IPS-18c (cell line): Measurements from ENCODE around the gene TBL1X.

Experiments
- H3K4me3 ChIP-seq: 2 replicates; pipeline ENCODE4 v1.7.0; 2013; ENCODE audit warnings: low read depth, mild to moderate bottlenecking, low read length, moderate library complexity; ENCODE audit not compliant: insufficient read depth
- H3K9me3 ChIP-seq: one replicate; pipeline ENCODE4 v1.6.1; 2013; ENCODE audit warnings: mild to moderate bottlenecking, low read length, moderate library complexity; ENCODE audit not compliant: control insufficient read depth, insufficient read depth

The TBL1X gene

GRCh38 chrX:9619581-9619980, 154.7 kb downstream of the TBL1X start:
- Histone ChIP-seq H3K4me3 (no peak overlapping the region), H3K9me3 (peaks cover 5% of the 10 kb centered on the region)

- Histone ChIP-seq H3K4me3 (no peak overlapping the region), H3K9me3 (peaks cover 5% of the 10 kb centered on the region)
These were observed 157.3 kb downstream of the TBL1X start for GRCh38 chrX:9622128-9622527.

GRCh38 chrX:9626379-9626778, 161.5 kb downstream of the TBL1X start:
- no peak overlapping the region for H3K4me3 ChIP-seq

DNA sequence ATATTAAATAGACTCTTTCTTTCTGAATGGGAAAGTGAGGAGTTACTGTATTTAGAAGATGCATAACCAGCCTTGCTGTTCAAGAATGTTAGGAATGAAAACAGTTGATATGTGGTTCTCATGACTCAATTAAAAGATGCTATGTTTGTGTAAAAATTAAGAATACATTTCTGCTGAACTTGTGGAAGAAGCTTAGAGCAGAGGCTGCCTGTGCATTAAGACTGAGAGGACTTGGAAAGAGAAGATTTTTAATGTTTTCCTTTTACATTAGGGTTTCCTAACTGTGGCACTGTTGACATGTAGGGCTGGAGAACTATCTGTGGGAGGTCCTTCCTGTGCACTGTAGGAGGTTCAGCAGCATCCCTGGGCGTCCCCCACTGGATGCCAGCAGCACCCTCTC, 163.1 kb downstream of the TBL1X start:
- H3K4me3 ChIP-seq: no peak overlapping the region
- peaks cover 7% of the 10 kb centered on the region for H3K9me3 ChIP-seq

More at GRCh38 chrX:9626379-9626778, 161.5 kb downstream of the TBL1X start:
- H3K9me3 ChIP-seq: peaks cover 2% of the 10 kb centered on the region

DNA sequence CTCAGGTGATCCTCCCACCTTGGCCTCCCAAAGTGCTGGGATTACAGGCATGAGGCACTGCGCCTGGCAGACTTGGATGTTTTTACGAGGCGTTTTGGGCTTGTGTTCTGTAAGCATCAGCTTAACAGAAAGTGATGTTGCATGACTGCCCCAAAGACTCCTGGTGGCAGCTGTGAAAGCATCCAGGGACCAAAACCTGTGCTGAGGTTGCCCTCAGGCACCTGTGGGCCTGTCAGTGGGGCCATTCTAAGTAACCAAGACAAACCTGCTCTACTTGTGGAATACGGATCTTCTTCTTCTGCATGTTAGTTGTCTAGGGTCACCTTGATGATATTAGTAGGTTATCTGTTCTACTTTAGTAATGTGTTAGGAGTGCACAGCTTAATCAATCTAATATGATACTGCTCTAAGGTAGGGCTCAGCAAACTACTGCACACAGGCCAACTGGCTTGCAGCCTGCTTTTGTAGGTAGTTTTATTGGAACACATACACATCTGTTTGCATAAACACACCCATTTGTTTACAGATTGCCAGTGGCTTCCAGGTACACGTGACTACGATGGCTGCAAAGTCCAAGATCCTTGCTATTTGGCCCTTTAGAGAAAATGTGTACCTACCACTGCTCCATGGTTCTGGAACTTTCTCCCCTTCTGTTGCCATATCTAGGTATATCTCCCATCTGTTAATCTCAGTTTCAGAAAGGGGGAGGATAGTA, 164.1 kb downstream of the TBL1X start:
- Histone ChIP-seq H3K9me3 (peaks cover 5% of the 10 kb centered on the region), H3K4me3 (no peak overlapping the region)

DNA sequence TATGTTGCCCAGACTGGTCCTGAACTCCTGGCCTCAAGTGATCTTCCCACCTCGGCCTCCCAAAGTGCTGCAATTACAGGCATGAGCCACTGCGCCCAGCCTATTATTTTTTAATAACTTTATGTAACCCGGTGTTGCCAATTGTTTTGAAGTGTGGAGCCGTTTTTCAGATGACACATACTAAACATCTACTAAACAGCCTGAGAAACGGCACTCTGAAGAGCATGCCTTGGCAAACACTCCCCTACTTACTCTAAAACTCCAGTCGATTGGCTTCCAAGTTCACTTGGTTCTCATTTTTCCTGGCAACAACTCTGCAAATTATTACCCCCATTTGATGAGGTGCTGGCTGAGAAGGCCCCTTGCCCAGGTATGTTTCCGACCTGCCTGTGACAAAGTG, 169.7 kb downstream of the TBL1X start:
- no peak overlapping the region for H3K4me3 ChIP-seq

GRCh38 chrX:9635368-9635767, 170.5 kb downstream of the TBL1X start:
- no peak overlapping the region for H3K4me3 ChIP-seq

More for the DNA sequence above, 169.7 kb downstream of the TBL1X start:
- H3K9me3 ChIP-seq: peaks cover 5% of the 10 kb centered on the region

GRCh38 chrX:9635803-9636202, 170.9 kb downstream of the TBL1X start:
- peaks cover 9% of the 10 kb centered on the region for H3K9me3 ChIP-seq
- no peak overlapping the region for H3K4me3 ChIP-seq

More at GRCh38 chrX:9635368-9635767, 170.5 kb downstream of the TBL1X start:
- H3K9me3 ChIP-seq: peaks cover 5% of the 10 kb centered on the region

GRCh38 chrX:9638871-9639270, 174.0 kb downstream of the TBL1X start:
- peaks cover 5% of the 10 kb centered on the region for H3K9me3 ChIP-seq
- no peak overlapping the region for H3K4me3 ChIP-seq

GRCh38 chrX:9642270-9642995, 177.6 kb downstream of the TBL1X start:
- H3K4me3 ChIP-seq: no peak overlapping the region
- H3K9me3 ChIP-seq: peaks cover 5% of the 10 kb centered on the region

DNA sequence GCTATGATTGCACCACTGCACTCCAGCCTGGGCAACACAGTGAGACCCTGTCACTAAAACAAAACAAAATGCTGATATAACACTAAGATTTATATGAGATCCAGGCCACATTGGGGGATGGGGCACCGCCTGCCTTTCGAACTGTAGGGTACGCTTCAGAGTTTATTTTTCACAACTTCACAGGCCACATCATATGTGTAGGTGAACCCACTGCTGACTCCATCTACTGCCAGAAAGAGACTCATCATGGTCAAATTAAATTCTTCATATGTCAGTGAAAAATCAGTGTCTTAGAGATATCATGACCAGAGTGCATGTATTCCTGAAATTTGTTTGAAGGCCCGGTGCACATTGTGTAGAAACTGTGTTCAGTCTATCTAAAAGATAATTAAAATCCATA, 178.9 kb downstream of the TBL1X start:
- Histone ChIP-seq H3K9me3 (peaks cover 5% of the 10 kb centered on the region), H3K4me3 (no peak overlapping the region)

DNA sequence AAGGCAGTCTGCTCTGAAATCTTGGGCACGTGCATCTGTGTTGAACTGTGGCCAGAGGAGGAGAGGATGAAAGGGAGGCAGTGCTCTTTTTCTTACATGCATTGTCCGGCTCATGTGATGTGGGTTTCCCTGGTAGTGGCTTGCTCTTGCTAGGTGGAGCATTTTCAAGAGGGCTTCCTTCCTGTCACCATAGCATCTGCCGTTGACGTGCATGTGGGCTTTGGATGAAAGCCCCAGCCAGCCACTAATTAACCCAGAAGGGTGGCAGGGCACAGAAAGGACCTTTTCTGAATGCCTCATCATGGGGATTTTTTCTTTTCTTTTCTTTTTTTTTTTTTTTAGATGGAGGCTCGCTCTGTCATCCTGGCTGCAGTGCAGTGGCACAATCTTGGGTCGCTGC, 179.5 kb downstream of the TBL1X start:
- H3K9me3 ChIP-seq: peaks cover 5% of the 10 kb centered on the region
- H3K4me3 ChIP-seq: no peak overlapping the region

DNA sequence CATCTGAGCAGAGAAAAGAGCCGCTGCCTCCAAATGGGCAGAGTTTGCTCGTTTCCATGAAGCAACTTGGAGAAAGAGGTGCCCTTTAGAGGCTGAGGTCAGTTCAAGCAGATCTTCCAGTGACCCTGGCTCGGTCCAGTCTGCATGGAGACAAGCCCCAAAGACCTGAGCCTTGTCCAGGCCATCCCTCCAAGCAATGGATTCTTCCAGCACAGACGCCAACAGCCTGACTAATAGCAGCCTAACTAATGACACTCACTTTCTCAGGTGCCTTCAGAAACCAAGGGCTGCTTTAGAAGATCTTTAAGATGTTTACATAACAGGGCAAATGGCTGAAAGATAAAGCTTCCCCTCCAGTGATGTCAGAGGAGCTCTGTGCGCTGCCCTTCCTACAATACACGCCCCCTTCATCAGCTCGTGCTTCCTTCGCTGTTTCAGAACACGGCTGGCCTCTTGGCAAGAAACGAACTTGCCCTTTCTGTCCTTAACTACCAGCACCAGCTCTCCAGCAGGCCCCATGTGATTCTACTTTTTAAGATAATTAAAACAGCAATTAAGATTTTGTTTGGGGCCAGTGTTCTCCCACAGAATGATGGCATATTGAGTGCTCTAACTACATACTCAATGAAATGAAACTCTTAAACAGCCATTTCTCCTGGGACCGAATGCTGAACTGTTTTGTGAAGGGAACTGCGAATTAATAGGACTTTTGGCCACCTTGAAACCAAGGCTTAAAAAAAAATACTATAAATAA, 181.8 kb downstream of the TBL1X start:
- Histone ChIP-seq H3K4me3 (no peak overlapping the region), H3K9me3 (peaks cover 9% of the 10 kb centered on the region)

DNA sequence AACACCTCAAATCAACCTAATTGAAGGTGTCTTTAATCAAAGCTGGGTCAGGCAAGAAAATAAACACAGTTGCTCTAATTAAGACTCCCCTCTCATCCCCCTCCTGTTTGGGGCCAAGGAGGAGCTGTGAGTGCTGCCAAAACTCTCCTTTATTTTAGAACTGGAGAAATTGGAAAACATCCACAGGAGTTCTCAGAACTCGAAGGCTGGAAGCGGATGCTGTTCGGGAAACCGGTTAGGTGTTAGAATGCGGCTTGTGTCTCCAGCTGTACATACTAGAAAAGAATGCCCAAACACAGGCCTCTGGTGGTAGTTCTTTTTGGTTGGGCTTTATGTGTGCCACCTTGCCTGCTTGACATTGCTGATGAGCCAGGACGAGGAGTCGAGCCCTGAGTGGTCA, 182.6 kb downstream of the TBL1X start:
- no peak overlapping the region for H3K4me3 ChIP-seq
- peaks cover 13% of the 10 kb centered on the region for H3K9me3 ChIP-seq

DNA sequence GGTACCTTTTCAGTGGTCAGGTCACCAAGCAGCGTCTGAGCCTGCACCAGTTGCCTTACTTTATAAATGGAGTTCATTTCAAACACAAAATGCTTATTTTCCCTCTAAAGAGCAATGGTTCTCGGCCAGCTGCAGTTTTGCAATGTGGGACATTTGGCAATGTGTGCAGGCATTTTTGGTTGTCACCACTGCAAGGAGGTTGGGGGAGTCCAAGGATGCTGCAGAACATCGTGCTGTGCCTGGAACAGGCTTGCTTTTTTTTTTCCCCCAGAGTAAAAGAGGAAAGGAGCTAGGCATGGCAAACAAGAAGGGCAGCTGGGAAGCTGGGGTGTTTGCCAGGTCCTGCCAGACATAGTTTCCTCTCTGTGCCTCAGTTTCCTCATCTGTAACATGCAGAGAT, 185.2 kb downstream of the TBL1X start:
- Histone ChIP-seq H3K4me3 (no peak overlapping the region), H3K9me3 (peaks cover 16% of the 10 kb centered on the region)

GRCh38 chrX:9651737-9652136, 186.9 kb downstream of the TBL1X start:
- Histone ChIP-seq H3K9me3 (peaks cover 17% of the 10 kb centered on the region), H3K4me3 (no peak overlapping the region)

DNA sequence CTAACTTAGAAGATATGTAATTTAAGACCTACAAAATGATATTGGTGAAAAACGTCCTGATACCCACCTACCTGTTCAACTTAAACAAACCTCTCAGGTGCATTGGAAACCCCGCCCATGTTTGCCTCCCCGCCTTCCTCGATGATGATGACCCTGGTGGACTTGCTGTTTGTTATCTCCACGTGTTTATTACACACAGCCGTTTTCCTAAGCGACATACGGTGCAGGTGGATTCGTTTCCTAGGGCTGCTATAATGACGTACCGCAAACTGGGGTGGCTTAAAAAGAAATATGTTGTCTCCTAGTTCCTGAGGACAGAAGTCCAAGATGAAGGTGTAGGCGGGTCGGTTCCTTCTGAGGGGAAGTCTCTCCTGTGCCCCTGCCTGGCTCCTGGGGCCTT, 190.1 kb downstream of the TBL1X start:
- H3K9me3 ChIP-seq: peaks cover 22% of the 10 kb centered on the region
- no peak overlapping the region for H3K4me3 ChIP-seq

DNA sequence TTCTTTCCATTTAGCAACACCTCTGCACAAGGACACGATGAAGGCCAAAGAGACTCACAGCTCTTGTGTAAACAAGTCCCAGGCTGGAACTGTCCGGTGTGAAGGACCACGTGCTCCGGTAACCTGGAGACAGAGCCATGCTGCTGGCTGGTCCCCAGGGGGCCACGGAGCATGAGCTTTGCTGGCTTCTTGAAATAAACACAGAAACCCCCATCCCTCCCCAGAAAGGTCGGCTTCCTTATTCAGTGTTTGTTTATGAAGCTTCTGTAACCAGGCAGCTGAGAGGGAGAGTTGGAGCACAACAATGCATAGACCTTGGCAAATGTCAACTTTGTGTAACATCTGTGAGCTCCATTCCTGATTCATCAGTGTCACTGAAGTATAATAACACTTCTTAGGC, 191.4 kb downstream of the TBL1X start:
- Histone ChIP-seq H3K9me3 (peaks cover 17% of the 10 kb centered on the region), H3K4me3 (no peak overlapping the region)
